Activated CD4-positive, alpha-beta memory T cell treated with anti-CD3 and anti-CD28 coated beads, Interleukin-2, amount 10 ng/mL, durations not matched to agents 7 days and 5 days (primary cell): ENCODE measurements around the gene IL4I1. TPM values are rescaled to one million over a fixed set of nuclear protein-coding genes. Genes with fewer than 3 reads are reported as not detected.

Source experiments
- CTCF ChIA-PET: fragments of 350-600 bp; sonication (Branson Sonifier 250); formaldehyde crosslinking; loops from one replicate; lab custom pipeline; 2021; ENCODE audit warnings: antibody characterized with exemption, inconsistent platforms; lab: Charles Lee
- POLR2A ChIA-PET: fragments of 350-600 bp; sonication (Branson Sonifier 250); formaldehyde crosslinking; loops from one replicate; lab custom pipeline; 2021; ENCODE audit warnings: antibody characterized with exemption; lab: Charles Lee
- DNase-seq: peaks from one replicate; pipeline ENCODE4 v3.0.0-alpha.2; 2020
- H3K27ac Mint-ChIP-seq: one replicate; pipeline ENCODE4 v1.8.0; 2021; ENCODE audit warnings: mild to moderate bottlenecking, mixed read lengths
- H3K27me3 Mint-ChIP-seq: one replicate; pipeline ENCODE4 v1.8.0; 2021; ENCODE audit warnings: mixed read lengths
- H3K36me3 Mint-ChIP-seq: one replicate; pipeline ENCODE4 v1.8.0; 2021; ENCODE audit warnings: low read depth, mixed read lengths
- H3K4me1 Mint-ChIP-seq: one replicate; pipeline ENCODE4 v1.8.0; 2021; ENCODE audit warnings: mixed read lengths
- H3K4me3 Mint-ChIP-seq: one replicate; pipeline ENCODE4 v1.8.0; 2021; ENCODE audit warnings: mild to moderate bottlenecking, mixed read lengths
- H3K9me3 Mint-ChIP-seq: one replicate; pipeline ENCODE4 v1.8.0; 2021; ENCODE audit warnings: mixed read lengths
- total RNA-seq, 2 experiments: library from RNA; stranded (reverse); gene quantifications; one replicate each; pipeline ENCODE4 v1.2.3, GENCODE V29; 2021

IL4I1 gene
- total RNA-seq, 2 experiments from 2014 or later, result 25.7 to 26.4 TPM

DNA sequence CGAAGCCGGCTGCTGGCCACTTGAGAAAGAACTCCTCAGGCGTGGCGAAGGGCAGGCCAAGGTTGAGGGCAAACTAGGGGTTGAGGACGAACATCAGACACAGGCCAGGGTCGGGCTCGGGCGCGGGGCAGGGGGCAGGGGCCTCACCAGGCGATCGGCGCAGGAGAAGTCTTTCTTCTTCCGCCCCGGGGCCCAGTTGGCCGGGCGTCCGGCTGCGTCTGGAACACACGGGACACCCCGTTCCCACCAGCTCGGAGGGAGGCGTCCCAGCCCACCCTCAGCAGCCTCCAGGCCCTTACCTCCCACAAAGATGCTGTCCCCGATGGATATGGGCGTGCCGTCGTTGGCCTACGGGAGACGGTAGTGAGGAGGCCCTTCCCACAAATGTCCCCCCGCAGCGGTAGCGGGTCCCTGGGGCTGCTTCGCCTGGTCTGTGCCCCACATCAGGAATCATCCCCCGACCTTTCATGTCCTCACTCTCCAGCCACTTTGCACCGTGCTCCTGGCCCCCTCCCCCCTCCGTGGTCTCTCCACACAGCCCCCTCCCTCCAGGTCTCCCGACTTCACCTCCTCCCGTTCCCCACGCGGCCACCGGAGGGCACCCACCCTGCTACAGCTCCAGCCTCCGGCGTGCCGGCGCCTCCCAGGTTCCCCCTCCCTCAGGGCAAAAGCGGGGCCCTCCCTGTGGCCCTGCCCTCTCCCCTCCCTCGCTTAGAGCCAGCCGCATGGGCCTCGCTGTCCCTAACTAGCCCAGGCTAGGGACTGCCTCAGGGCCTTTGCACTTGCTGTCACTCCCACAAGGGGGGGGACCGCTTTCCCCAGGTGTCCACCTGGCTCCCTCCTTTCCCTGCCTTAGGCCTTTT lies 34.1 kb downstream of the IL4I1 start:
- Mint-ChIP-seq H3K4me3 (no peak overlapping the region), H3K27me3 (no peaks in the 10 kb centered on the region), H3K4me1 (peaks cover 31% of the 10 kb centered on the region), H3K27ac (no peak overlapping the region), H3K9me3 (no peaks in the 10 kb centered on the region), H3K36me3 (peaks cover 56% of the 10 kb centered on the region)
- ChIA-PET POLR2A (no interaction called here), CTCF (no interaction called here)
- DNase-seq, result no peak

DNA sequence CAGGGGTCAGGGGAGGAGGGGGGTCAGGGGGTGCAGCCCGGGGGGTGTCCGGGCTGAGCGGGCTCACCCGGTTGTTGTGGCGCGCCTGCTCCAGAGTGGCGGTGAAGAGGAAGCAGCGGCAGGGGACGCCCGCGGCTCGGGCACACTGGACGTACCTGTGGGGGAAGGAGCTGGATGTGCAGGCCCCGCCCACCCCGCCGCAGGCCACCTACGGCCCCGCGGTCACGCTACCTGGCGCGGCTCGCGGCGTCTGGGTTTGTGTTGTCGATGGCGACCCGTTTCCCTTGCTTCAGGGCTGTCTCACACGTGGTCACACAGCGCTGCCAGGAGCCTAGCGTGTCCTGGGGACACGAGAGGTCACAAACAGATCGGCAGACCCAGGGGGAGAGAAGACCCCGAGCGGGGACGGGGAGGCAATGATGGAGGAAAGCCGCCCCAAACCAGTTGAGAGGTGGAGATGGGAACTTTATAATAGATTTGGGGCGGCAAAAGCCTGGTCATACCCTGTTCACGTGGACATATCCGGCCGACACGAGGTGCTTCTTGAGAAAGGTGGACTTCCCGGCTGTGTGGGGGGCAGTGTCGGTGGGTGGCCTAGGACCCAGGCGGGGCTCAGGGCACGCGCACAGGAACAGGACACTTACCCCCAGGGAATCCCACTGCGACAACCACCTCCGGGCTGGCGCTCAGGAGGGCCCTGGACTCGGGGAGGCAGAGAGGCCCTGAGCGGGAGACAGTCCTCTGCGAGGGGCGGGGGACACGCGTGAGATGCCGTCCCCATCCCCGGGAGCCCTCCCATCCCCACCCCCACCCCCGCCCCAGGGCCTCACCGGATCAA lies 34.9 kb downstream of the IL4I1 start:
- H3K36me3 Mint-ChIP-seq, result peaks cover 52% of the 10 kb centered on the region
- H3K27me3 Mint-ChIP-seq, result no peaks in the 10 kb centered on the region
- H3K4me3 Mint-ChIP-seq, result no peak overlapping the region
- POLR2A ChIA-PET, result interaction anchor here (0.6 to 1.0 kb wide), 2 partner anchors 35 to 41 kb away, joined by 3 to 4 read pairs; partner anchors contain the start of gene IL4I1
- H3K4me1 Mint-ChIP-seq, result peaks cover 30% of the 10 kb centered on the region
- CTCF ChIA-PET, result no interaction called here
- no peaks in the 10 kb centered on the region for H3K9me3 Mint-ChIP-seq
- H3K27ac Mint-ChIP-seq, result no peak overlapping the region
- DNase-seq, result no peak

DNA sequence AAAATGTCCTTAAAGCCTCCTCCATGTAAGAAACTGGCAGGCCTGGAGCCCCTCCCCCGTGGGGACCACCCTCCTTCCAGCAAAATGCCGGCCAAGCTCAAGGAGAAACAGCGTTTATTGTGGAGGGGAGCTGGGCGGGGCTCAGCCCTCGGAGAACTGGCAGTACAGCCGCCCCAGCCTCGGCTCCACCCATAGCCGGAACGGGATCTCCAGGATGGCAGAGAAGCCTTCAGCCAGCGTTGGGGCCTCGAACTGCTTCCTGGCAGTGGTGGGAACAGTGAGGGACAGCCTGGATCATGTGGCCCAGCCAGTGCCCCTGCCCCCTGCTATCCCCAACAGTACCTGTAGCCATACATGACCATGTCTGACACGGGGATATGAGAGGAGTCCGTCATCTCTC lies 35.6 kb downstream of the IL4I1 start:
- Mint-ChIP-seq H3K36me3 (peaks cover 46% of the 10 kb centered on the region), H3K27me3 (no peaks in the 10 kb centered on the region), H3K9me3 (no peaks in the 10 kb centered on the region), H3K4me1 (peaks cover 24% of the 10 kb centered on the region), H3K27ac (no peak overlapping the region), H3K4me3 (no peak overlapping the region)
- CTCF ChIA-PET, result no interaction called here
- POLR2A ChIA-PET, result interaction anchor here (0.6 to 1.2 kb wide), 3 partner anchors 10 to 40 kb away, joined by 3 to 4 read pairs (median 3); partner anchors contain the start of genes IL4I1 and PTOV1
- DNase-seq, result no peak

DNA sequence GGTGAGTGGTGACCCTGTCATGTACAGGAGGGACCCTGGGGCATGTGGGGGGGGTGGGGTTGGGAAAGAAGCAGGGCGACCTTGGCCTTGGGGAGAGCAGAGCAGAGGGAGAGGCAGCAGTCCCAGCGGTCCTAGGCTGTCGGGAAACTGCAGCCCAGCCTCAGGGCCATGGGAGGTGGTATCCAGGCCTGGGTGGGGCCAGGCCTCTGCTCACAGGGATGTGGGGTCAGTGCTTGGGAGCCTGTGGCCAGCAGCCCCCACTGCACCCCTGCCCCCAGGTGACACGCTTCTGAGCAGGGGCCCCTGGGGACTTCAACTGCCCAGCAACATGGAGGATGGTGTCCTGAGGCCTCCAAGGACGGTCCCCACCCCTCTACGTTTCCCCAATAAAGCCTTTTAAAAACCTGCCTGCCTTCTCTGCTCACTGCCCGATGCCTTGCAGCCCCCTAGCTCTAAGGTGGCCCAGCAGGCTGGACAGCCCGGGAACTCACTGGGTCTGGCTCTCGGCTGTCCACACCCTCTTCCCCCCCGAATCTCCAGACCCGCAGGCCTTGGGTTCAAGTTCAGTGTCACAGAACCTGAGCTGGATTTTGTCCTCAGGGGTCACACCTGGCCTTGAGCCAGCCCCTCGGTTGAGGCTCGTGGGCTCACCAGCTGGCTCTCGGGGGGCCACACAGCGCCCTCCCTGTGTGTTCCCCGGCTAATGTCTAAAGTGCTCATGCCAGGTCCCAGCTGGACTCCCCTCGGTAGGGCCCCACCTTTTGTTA lies 36.2 kb downstream of the IL4I1 start:
- no peak for DNase-seq

DNA sequence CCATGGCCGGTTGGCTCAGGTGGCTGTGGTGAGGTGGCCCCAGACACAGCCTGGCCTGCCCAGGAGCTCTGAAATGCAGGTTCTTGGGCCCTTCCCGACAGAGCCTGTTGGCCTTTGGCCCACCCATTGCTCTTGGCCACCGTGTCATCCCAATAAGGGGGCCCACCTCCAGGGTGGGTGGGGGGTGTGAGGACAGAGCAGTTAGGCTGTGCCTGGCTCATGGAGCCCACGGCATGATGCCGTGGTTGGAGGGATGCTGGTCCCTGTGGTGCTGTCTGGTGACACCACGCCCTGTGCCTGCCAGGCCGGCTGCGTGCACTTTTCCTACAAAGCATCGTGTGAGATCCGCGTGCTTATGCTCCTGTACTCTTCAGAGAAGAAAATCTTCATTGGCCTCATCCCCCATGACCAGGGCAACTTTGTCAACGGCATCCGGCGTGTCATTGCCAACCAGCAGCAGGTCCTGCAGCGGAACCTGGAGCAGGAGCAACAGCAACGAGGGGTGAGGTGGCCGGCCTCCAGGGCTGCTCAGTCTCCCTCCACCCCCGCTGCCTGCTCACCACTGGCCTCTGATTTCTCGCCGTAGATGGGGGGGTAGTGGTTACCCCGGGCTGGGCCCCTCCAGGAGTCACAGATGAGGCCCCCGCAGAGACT lies 36.9 kb downstream of the IL4I1 start:
- no peaks in the 10 kb centered on the region for H3K27me3 Mint-ChIP-seq
- ChIA-PET CTCF (no interaction called here), POLR2A (interaction anchor here (1.2 to 1.4 kb wide), 2 partner anchors 9 to 42 kb away, joined by 3 to 4 read pairs; partner anchors contain the start of genes MED25 and PTOV1)
- no peak for DNase-seq
- no peaks in the 10 kb centered on the region for H3K9me3 Mint-ChIP-seq
- no peak overlapping the region for H3K27ac Mint-ChIP-seq
- peaks cover 11% of the 10 kb centered on the region for H3K4me1 Mint-ChIP-seq
- H3K36me3 Mint-ChIP-seq, result peaks cover 37% of the 10 kb centered on the region
- no peak overlapping the region for H3K4me3 Mint-ChIP-seq

More for the DNA sequence above, 36.2 kb downstream of the IL4I1 start:
- ChIA-PET POLR2A (interaction anchor here (1.0 to 1.2 kb wide), 2 partner anchors 10 to 37 kb away, joined by 3 to 4 read pairs; partner anchors contain the start of genes IL4I1 and PTOV1), CTCF (no interaction called here)
- no peaks in the 10 kb centered on the region for H3K9me3 Mint-ChIP-seq
- no peaks in the 10 kb centered on the region for H3K27me3 Mint-ChIP-seq
- H3K36me3 Mint-ChIP-seq, result peaks cover 42% of the 10 kb centered on the region
- no peak overlapping the region for H3K4me3 Mint-ChIP-seq
- H3K27ac Mint-ChIP-seq, result no peak overlapping the region
- H3K4me1 Mint-ChIP-seq, result peaks cover 18% of the 10 kb centered on the region

DNA sequence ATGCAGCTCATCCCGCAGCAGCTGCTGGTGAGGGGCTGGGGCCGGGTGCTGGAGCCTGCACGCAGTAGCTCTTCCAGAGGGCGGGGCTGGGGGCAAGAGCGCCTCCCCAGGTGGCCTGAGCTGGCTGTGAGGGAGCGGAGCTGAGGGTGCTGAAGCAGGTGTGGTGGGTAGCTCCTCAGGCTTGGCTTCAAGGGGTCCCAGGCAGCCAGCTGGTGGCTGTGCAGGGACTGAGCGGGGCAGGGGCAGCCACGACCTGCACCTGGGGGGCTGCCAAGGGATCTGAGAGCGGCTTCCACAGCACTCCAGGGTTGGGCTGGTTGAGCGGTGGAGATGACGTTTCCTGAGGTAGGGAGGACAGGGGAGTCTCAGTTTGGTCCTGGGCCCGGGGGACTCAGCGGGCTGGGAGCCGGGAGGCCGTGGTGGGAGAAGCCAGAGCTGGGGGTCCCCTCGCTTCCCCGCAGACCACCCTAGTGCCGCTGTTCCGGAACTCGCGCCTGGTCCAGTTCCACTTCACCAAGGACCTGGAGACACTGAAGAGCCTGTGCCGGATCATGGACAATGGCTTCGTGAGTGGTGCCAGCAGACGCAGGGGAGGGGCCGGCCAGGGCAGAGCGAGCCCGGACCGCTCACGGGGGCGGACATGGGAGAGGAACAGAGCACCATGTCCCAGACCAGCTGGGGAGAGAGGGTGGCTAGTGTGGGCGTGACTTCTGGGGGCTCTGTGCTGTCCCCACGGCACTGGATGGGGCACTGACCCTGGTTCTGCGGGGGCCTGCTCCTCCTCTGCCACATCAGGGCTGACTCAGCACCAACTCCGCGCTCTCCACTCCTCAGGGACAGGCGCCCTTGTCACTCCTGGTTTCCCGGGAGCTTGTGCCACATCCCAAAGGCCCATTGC lies 38.4 kb downstream of the IL4I1 start:
- ChIA-PET CTCF (interaction anchor here (1.1 kb wide), 1 partner anchor 10 kb away, joined by 3 read pairs; no protein-coding TSS in a partner anchor), POLR2A (interaction anchor here (1.3 to 1.4 kb wide), 3 partner anchors 8 to 40 kb away, joined by 4 to 6 read pairs (median 5); partner anchors contain the start of gene MED25)
- Mint-ChIP-seq H3K4me1 (peaks cover 6% of the 10 kb centered on the region), H3K36me3 (peaks cover 23% of the 10 kb centered on the region), H3K27me3 (no peaks in the 10 kb centered on the region), H3K9me3 (no peaks in the 10 kb centered on the region), H3K27ac (no peak overlapping the region), H3K4me3 (no peak overlapping the region)
- no peak for DNase-seq

DNA sequence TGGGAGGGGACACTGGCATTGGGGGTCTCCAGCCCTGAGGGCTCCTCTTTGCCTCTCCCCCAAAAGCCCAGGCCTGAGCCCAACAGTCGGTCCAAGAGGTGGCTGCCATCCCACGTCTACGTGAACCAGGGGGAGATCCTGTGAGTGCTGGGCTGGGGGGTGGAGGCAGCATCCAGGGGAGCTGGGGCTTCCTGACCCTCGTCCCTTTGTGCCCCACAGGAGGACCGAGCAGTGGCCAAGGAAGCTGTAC lies 38.9 kb downstream of the IL4I1 start:
- H3K36me3 Mint-ChIP-seq, result peaks cover 19% of the 10 kb centered on the region
- ChIA-PET POLR2A (interaction anchor here (1.3 to 1.4 kb wide), 2 partner anchors 9 to 10 kb away, joined by 5 to 6 read pairs; no protein-coding TSS in a partner anchor), CTCF (no interaction called here)

DNA sequence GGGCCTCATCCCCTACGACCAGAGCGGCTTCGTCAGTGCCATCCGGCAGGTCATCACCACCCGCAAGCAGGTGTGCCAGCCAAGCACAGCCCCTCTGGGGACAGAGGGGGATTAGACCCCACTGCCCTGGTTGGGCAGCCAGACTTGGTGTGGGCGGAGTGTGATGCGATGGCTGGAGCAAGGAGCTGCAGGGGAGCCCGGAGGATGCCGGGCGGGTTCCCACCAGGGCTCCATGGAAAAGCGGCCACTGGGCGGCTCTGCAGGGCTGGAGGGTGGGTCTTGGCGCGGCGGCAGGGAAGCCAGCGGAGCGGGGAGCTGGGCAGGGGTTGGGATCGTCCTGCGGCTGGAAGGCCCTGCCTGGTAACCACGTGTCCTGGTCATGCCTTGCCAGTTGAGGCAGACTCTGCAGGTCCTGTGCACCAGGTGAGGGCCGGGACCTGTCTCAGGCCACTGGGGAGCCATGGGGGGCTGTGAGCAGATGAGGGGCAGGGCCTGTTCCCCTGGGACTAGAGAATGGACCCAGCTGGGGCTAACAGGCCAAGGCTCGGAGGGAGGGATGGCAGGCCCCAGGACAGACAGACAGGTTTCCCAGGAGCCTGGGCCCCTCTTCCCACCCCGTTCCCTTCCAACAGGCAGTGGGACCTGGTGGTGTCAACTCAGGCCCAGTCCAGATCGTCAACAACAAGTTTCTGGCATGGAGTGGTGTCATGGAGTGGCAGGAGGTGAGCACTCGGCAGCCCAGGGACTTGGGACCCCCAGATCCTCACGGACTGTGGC lies 39.4 kb downstream of the IL4I1 start:
- peaks cover 5% of the 10 kb centered on the region for H3K27me3 Mint-ChIP-seq
- H3K36me3 Mint-ChIP-seq, result peaks cover 19% of the 10 kb centered on the region
- no peak for DNase-seq
- H3K4me1 Mint-ChIP-seq, result peaks cover 11% of the 10 kb centered on the region
- CTCF ChIA-PET, result no interaction called here
- no peak overlapping the region for H3K27ac Mint-ChIP-seq
- POLR2A ChIA-PET, result interaction anchor here (1.3 to 1.4 kb wide), 2 partner anchors 10 to 11 kb away, joined by 5 to 6 read pairs; no protein-coding TSS in a partner anchor
- H3K4me3 Mint-ChIP-seq, result no peak overlapping the region
- no peaks in the 10 kb centered on the region for H3K9me3 Mint-ChIP-seq

More for the DNA sequence above, 38.9 kb downstream of the IL4I1 start:
- H3K4me1 Mint-ChIP-seq, result peaks cover 6% of the 10 kb centered on the region
- H3K27ac Mint-ChIP-seq, result no peak overlapping the region
- peaks cover under 1% of the 10 kb centered on the region for H3K27me3 Mint-ChIP-seq
- no peak overlapping the region for H3K4me3 Mint-ChIP-seq
- H3K9me3 Mint-ChIP-seq, result no peaks in the 10 kb centered on the region
- no peak for DNase-seq

DNA sequence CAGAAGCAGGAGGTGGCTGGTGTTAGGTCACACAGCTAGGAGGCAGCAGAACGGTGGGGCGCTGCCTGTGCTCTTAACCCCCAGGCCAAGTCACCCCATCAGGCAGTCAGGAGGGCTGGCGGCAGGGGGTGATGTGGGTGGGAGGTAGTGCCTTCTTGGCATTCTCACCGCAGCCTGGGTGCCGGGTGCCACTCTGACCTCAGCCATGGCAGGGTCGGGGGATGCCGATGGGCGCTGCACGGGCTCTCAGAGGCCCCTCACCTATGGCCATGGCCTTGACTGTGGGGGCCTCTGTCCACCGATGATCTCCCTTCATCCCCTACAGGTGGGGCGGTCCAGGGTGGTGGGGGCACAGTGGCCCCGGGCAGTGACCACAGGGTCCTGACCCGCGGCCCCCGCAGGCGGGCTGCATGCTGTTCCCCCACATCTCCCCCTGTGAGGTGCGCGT lies 40.1 kb downstream of the IL4I1 start:
- ChIA-PET CTCF (no interaction called here), POLR2A (no interaction called here)
- peaks cover 15% of the 10 kb centered on the region for H3K4me1 Mint-ChIP-seq
- no peak overlapping the region for H3K4me3 Mint-ChIP-seq
- H3K27ac Mint-ChIP-seq, result no peak overlapping the region
- no peak for DNase-seq
- peaks cover 9% of the 10 kb centered on the region for H3K27me3 Mint-ChIP-seq
- peaks cover 15% of the 10 kb centered on the region for H3K36me3 Mint-ChIP-seq
- no peaks in the 10 kb centered on the region for H3K9me3 Mint-ChIP-seq

DNA sequence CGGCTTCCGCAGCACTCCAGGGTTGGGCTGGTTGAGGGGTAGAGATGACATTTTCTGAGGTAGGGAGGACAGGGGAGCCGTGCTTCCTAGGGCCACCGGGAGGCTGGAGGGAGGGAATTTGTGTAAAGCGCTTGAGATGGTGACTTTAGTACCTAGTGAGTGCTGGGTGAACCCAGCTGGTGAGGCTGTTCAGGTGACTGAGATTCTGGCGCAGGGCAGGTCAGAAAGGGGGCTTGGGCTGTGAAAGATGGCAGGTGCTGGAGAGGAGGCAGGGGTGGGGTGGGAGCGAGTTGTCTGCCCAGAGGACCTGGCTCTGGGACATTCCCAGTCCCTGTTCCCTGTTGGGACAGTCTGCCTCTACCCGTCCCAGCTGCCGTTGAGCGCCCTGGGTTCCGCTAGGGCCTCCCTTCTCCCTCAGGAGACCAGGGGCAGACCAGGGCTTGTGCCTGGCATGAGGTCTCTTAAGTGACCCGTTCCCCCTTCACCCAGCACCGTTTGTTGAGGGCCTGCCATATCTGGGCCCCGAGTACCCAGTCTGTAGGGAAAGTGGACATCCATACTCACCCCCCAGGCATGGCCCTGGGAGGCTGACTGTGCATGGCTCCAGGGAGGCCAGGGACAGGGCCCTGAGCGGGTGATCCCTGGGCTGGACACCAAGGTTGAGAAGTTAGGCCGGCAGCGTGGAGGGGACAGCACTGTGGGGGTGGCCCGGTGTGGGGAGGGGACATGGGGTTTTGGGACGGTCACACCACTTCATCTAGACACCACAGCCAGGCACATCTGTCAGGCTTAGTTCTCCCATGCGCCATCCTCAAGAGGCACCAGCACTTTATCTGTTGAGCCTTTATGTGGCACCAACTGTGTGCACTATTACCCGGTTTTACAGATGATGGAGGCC lies 40.8 kb downstream of the IL4I1 start:
- Mint-ChIP-seq H3K36me3 (peaks cover 12% of the 10 kb centered on the region), H3K4me1 (peaks cover 15% of the 10 kb centered on the region), H3K27me3 (peaks cover 9% of the 10 kb centered on the region), H3K27ac (no peak overlapping the region), H3K4me3 (no peak overlapping the region), H3K9me3 (no peaks in the 10 kb centered on the region)
- CTCF ChIA-PET, result no interaction called here
- POLR2A ChIA-PET, result interaction anchor here (1.9 kb wide), 1 partner anchor 9 kb away, joined by 7 read pairs; no protein-coding TSS in a partner anchor
- DNase-seq, result no peak
